Ramos (cell line): ENCODE results near the gene KNG1.

Source experiments
- in situ Hi-C: fragments of 300-500 bp; cut with MboI; formaldehyde crosslinking; loops from one replicate; pipeline ENCODE4 v1.14.3; 2022; ENCODE audit warnings: low sequenced_read_pairs; ENCODE audit not compliant: unreplicated experiment

The KNG1 gene

DNA sequence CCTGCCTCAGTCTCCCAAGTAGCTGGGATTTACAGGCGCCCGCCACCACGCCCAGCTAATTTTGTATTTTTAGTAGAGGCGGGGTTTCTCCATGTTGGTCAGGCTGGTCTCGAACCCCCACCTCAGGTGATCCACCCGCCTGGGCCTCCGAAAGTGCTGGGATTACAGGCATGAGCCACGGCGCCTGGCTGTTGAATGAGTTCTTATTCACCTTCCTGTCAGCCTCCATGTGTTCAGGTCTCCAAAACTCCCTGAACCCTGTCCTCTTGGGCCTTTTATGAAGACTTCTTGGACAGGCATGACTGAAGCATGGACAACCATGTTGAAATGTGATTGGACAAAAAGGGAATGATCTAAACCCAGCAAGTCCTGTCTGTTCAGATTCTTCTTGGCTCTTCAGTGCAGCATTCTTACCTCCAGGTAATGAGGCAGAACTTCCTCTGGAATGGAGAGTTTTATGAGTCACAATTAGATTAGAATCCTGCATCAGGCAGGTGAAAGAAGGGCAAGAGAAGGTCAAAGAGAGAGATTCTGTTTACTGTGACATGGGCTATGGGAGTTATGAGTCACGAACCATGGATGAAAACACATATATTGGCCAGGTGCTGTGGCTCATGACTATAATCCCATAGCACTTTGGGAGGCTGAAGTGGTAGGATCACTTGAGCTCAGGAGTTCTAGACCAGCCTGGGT is 43.1 kb downstream of the KNG1 start:
- in situ Hi-C loops, result no loop called here

DNA sequence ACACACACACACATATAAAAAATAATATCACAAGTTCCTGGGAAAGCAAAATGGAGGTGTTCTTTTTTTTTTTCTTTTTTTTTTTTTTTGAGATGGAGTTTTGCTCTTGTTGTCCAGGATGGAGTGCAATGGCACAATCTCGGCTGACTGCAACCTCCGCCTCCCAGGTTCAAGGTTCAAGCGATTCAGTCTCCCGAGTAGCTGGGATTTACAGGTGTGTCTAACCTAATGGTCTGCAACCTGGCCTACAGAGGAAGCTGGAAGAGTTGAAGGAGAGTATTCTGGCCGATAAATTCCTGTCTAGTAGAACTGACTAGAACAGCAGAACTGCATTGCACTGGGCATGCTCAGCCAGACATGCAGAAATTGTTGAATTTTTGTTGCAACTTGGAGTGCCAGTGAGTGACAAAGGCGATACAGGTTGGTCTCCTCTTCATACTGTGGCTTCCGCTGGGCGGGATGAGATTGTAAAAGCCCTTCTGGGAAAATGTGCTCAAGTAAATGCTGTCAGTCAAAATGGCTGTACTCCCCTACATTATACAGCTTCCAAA is 43.8 kb downstream of the KNG1 start:
- in situ Hi-C loops, result no loop called here

DNA sequence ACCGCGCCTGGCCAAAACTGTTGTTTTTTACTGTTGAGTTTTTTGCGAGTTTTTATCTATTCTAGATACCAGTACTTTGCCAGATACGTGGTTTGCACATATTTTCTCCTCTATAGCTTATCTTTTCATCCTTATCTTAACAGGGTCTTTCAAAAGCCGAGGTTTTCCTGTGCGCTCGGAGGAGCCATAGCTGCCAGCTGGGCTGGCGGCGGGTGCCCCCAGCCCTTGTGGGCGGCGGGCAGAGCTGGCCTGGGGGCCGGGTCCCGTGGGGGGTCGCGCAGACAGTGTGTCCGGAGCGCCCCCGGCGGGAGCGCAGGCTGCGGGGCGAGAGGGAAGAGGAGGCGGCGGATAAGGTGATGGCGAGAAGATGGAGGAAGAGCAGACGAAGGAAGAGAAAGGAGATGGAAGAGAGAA is 55.1 kb downstream of the KNG1 start:
- in situ Hi-C loops, result no loop called here

DNA sequence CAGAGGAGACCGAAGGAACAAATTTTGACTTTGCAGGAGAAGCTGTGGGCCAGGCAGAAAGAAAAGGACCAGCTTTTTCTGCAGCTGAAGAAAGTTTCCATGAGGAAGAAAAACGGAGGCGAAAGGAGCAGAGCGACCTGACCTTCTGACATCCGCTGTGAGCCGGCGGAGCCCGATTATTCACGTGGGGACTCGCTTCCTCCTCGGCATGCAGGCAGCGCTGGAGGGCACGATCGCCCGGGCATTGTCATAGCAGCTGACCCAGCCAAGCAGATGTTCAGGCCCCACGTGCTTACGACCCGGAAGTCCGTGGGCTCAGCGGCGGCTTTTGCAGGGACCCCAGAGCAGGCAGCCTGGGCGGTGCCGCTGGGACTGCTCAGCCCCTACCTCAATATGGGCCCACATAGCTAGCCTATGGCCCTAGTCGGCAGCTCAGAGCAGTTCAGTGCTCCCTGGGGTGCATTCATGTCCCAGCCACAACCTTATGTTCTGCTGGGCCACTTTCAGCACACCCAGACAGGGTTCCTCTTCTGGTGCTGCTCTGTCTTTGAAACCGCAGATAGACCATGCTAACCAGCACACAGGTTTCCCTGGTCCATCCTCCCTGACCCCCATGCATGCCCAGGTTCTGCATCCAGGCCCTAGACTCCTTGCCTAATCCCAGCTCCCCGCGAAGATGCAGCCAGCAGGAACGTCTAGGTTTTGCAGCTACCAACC is 55.7 kb downstream of the KNG1 start:
- in situ Hi-C loops, result no loop called here

DNA sequence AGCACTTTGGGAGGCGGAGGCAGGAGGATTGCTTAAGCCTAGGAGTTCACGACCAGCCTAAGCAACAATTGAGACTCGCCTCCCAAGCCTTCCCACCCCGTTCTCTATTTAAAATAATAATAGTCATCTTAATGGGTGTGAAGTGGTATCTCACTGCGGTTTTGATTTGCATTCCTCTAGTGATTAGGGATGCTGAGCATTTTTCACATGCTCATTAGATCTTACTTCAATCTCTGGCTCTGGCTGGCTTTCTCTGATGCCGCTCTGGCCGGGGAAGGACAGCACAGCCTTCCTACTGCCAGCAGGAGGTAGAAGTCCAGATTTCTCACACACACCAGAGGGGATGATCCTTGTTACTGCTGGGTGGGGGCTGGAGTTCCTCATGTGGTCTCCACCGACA is 58.8 kb downstream of the KNG1 start:
- in situ Hi-C loops, result loop anchor here (25.0 kb wide), 1 partner anchor 1186 kb away; no protein-coding TSS in a partner anchor

DNA sequence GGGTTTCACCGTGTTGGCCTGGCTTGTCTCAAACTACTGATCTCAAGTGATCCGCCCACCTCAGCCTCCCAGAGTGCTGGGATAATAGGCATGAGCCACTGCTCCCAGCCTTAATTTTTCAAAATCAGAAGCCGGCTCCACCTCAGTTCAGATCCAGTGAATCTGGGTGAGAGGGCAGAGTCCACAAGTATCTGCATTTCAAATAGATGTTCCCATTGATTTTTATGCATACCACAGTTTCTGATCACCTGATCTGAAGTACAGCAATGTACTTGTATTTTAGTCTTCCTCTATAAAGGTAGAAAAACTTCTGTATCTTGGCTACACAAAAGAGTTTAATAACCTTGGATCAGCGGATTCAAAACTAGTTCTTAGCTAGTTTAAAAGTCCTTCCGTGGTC is 62.0 kb downstream of the KNG1 start:
- in situ Hi-C loops, result loop anchor here (25.0 kb wide), 1 partner anchor 1183 kb away; no protein-coding TSS in a partner anchor

DNA sequence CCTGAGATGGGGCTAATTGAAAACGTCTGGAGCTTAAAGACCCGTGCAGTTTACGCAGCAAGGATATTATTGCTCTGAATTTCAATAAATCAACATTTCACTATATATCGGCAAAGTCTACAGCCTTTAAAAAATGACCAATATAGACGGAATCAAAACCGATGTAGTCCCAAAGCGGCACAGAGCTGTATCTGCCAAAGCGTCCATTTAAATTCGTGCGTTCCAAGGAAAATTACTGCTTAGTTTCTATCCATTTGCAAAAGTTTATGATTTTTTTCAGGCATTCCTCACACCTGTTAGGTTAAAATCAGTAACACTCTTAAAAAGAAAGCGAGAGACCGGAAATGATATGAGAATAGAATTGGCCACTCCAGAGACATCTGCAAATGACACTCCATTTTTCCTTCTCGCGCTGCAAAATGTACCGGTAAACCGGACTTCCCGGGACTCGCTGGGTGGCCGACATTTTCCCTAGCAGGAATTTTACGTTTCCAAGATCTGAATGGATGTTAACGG is 65.4 kb downstream of the KNG1 start:
- in situ Hi-C loops, result loop anchor here (10.0 to 25.0 kb wide), 2 partner anchors 848 to 1180 kb away; partner anchors contain the start of gene TRA2B

DNA sequence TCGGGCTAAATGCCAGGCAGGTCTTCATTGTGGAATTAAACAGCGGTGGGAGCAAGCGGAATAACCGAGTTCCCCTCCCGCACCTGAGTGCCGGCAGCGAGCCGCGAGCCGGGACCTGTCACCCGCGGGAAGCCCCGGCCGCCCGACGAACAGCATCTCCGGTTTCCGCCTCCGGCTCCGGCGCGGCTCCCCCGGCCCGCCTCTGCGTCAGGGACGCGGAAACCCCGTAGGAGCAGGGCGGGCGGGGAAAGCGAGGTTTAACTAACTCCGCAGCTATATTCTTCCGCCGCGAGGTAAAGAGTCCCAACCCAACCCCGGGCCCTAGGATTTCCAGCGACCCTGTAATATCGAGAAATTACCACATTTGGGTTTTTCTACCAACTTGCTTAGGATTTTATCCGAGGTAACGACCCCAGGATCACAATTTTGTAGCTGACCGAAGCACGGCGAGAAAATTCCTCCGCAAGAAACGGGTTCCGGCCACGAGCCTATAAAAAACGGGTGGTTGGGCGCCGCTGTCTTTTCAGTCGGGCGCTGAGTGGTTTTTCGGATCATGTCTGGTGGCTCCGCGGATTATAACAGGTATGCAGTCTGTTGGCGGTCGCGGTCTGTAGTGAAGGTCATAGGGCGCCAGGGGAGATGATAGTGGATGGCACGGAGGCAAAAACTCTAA is 66.0 kb downstream of the KNG1 start, which contains the start of gene EIF4A2:
Gene EIF4A2, plus strand, starts transcription at position 520 of the 673 bp plus-strand sequence. Its CDS starts 34 bp downstream, at position 554.
- in situ Hi-C loops, result loop anchor here (10.0 to 25.0 kb wide), 2 partner anchors 848 to 1179 kb away; partner anchors contain the start of gene TRA2B

DNA sequence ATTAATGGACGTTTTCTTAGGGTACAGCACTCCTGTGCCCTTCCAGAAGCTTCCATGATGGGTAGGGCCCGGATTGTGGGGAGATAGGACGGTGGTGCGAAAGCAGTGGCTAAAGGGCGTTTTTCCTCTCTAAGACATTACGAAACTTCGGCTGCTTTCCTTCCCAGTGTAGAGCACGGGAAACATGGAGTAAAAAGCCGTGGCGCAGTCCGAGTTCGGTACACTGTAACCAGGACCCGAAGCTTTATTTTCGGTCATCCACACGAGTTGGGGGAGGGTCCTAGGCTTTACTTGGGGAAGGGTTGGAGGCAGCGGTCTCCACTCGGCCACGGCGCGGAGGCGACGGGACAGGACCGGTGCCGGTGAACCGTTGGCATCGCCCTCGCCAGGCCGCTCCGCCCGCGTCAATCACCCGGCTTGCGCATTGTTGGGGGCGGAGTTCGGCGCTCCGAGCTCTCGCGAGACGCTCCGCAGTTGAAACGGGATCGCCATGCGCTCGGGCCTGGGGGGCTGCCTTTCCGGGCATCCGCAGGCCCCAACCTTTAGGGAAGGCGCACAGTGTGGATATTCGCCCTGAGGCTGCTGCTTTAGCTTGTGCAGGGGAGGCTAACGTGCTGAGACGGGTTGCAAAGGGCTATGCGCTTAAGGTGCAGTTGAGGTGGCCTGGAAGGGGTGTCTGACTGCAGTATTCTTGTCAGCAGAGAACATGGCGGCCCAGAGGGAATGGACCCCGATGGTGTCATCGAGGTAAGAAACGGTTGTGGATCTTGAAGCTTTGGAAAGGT is 66.8 kb downstream of the KNG1 start:
- in situ Hi-C loops, result loop anchor here (10.0 to 25.0 kb wide), 2 partner anchors 849 to 1178 kb away; partner anchors contain the start of gene TRA2B

DNA sequence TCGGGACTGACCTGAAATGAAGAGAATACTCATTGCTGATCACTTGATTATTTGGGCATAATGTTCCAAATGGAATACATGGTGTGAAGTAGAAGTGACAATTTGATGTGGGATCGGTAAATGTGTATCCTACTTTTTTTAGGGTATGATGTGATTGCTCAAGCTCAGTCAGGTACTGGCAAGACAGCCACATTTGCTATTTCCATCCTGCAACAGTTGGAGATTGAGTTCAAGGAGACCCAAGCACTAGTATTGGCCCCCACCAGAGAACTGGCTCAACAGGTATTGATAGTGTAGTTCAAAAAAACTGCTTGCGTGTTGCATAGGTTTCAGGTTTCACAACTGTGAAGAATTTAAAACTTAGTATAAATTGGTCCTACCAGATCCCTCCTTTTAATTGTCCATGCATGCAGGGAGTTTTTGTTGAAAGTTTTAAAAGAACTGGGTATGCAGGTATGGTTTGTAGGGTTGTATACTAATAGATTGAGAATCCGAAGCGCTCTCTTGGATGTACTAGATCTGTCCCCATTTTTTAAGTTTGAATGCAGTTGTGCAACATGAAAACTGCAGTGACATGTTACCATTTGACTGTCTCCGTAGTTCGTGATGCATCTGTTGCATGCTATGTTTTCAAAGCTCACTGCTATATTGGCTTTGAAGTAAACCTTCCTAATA is 67.8 kb downstream of the KNG1 start:
- in situ Hi-C loops, result loop anchor here (10.0 to 25.0 kb wide), 2 partner anchors 850 to 1177 kb away; partner anchors contain the start of gene TRA2B

DNA sequence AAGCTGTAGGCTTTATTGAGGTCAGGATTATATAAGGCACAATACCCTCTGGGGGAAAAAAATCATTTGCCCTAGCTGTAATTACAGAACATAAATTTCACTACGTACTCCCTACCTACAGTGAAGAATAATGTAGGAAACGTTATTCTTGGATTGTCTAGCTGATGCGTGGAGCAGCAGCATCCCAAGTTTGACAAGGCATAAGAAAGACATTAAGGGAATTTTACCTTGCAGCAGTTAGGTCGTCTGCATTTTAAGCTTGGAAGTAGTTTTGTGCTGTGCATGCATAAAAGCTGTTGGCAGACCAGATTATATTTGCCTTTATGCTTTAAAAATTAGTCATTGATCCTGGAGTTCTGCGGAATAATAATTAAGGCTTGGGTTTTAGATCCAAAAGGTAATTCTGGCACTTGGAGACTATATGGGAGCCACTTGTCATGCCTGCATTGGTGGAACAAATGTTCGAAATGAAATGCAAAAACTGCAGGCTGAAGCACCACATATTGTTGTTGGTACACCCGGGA is 68.4 kb downstream of the KNG1 start:
- in situ Hi-C loops, result loop anchor here (10.0 to 25.0 kb wide), 2 partner anchors 851 to 1177 kb away; partner anchors contain the start of gene TRA2B

DNA sequence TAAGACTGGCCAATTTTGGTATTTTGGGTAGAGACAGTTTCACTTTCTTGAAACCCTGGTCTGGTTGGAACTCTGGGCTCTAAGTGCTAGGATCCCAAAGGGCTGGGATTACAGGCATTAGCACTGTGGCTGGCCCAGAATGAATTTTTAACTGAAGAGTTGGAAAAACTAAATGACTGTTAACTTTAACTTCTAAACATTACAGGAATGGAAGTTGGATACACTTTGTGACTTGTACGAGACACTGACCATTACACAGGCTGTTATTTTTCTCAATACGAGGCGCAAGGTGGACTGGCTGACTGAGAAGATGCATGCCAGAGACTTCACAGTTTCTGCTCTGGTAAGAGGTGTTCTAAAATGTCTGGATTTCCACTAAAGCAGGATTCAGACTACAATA is 69.8 kb downstream of the KNG1 start:
- in situ Hi-C loops, result loop anchor here (10.0 to 25.0 kb wide), 2 partner anchors 852 to 1175 kb away; partner anchors contain the start of gene TRA2B

DNA sequence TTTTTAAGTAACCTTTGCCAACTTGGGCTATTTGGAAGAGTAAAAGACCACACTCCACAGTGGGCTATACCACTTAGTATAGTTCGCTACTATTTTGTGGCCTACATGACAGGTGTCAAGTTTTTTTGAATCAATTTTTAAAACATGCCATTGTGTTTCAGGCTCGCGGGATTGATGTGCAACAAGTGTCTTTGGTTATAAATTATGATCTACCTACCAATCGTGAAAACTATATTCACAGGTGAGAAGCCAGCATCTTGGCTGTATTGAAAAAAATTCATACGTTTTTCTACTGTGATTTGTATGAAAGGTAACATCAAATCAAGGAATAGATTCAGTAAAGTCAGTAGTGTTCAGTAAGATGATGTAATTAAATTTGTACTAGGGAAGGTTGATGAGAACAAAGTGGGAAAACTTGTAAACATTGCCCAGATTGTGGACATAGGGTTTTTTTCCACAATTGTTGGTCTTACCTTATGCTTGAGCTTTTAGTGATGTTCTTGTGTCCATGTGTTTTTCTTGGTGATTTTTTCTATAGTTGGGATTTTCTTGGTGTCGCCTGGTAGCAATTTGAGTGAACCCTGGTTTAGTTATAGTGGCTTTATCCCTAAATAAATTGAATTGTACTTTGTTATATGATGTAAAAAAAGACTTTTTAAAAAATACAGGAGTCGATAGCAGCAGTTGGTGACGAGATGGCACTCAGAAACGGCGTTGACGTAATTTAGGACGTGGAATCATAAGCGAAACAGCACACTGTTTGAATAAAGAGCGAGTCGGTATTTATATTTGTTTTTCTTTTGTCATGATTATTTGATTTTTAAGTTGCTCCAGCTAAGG is 70.7 kb downstream of the KNG1 start:
- in situ Hi-C loops, result loop anchor here (10.0 to 25.0 kb wide), 2 partner anchors 853 to 1174 kb away; partner anchors contain the start of gene TRA2B

DNA sequence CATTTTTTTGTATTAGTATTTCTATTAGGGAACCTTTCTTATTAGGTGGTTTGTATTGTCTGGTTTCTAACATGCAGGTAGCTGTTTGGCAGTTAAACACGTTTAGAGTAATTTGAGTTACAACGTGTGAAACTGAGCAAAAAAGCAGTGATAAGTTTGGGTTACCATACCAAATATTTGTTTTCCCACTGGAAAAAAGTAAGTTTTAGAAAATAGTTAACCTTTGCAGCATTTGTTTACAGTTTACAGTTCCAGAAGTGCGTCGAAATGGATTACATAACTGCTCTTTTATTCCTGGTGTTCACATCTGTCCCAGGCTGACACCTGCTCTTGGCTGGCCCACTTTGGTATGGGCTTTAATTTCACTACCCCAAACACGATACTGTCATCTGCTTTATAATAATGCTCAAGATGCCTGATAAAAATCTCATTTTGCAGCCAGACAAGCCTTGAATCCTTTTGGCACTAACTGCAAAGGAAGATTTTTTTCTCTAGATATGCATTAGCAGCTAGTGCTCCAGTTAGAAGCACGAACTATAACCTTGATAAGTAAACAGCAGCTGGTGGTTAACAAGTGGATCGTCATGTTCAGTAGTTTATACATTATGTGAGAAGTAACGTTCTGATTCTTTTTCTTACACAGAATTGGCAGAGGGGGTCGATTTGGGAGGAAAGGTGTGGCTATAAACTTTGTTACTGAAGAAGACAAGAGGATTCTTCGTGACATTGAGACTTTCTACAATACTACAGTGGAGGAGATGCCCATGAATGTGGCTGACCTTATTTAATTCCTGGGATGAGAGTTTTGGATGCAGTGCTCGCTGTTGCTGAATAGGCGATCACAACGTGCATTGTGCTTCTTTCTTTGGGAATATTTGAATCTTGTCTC is 71.6 kb downstream of the KNG1 start:
- in situ Hi-C loops, result loop anchor here (10.0 to 25.0 kb wide), 2 partner anchors 854 to 1174 kb away; partner anchors contain the start of gene TRA2B

DNA sequence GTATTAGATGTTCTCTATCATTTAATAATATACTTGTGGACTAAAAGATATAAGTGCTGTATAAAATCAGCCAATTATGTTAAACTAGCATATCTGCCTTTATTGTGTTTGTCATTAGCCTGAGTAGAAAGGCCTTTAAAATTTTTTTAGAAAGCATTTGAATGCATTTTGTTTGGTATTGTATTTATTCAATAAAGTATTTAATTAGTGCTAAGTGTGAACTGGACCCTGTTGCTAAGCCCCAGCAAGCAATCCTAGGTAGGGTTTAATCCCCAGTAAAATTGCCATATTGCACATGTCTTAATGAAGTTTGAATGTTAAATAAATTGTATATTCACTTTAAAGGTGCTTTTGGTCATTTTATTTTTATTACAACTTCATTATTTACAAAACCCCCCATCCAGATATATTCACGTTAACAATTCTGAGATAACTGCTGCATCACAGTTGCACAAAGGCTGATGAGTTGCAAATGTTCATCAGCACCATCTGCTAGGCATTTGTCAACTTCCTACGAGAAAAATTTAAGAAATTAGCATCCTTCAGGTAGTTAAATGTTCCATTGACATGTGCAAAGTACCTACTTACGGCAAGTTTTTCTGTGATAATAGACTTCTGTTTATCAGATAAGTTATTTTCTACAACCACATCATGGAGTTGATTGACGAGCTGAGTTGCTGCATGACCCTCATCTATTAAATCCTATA is 72.5 kb downstream of the KNG1 start:
- in situ Hi-C loops, result loop anchor here (10.0 to 25.0 kb wide), 2 partner anchors 855 to 1173 kb away; partner anchors contain the start of gene TRA2B
